Measurements from ENCODE around the gene BRAT1. TPM values are rescaled to one million over a fixed set of nuclear protein-coding genes. Genes with fewer than 3 reads are reported as not detected.

BRAT1 gene
- total RNA-seq, 1 donor from 2014 or later, result 43.7 TPM

DNA sequence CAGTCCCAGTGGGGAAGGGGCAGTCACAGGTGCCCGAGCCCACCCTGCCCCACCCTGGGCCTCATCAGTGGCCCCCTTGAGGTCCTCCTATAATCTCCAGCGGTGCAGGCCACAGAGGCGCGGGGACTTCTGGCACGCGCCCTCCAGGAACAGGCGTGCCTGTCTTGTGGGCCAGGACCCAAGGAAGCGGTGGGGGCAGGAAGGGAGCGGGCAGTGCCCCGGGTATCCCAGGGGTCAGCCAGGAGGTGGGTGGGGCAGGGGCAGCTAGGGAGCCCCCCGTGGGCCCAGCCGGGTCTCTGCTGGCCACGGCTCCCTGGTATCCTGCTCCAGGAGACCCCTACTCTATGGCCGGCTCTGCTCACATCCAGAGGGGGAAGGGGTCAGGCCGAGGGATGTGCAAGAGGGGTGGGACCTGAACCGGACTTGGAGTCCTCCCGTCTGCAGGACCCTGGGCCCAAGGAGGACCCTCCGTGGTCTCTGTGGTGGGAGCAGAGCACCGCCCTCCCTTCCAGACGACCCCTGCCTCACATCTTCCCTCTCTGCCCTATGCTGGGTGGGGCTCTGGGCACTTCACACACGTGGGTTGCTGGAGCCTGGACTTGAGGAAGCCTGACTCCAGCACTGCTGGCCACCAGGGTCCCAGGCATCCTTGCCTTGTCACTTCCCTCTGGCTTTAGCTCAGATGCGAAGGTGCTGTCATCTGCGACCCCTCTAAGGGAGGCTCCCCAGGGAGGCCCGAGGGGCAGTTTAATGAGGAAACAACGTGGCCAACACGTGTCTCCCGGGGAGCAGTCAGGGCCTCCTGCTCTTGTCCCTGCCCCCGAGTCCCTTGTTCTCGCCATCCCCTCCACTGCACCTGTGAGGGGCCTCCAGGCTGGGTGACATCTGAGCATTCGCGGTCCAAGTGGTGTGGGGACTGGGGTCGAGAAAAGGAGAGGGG, 60.9 kb downstream of the BRAT1 start:
- Mint-ChIP-seq H3K27ac (no peak overlapping the region), H3K36me3 (ENCODE audit: insufficient read depth) (no peaks in the 10 kb centered on the region), H3K4me3 (ENCODE audit: low read depth) (no peak overlapping the region), H3K27me3 (no peaks in the 10 kb centered on the region), H3K4me1 (ENCODE audit: low read depth) (peaks cover 2% of the 10 kb centered on the region), H3K9me3 (ENCODE audit: low read depth) (no peaks in the 10 kb centered on the region)
- TF ChIP-seq CTCF (IDR thresholded peaks at IDR 0.05; ENCODE audit: unreplicated experiment), result no peak
- DNase-seq (ENCODE audit: low spot score, unreplicated experiment), result no peak

GRCh38 chr7:2493205-2494164, 61.8 kb downstream of the BRAT1 start:
- Mint-ChIP-seq H3K27ac (no peak overlapping the region), H3K4me3 (ENCODE audit: low read depth) (no peak overlapping the region), H3K36me3 (ENCODE audit: insufficient read depth) (no peaks in the 10 kb centered on the region), H3K27me3 (no peaks in the 10 kb centered on the region), H3K4me1 (ENCODE audit: low read depth) (peaks cover 2% of the 10 kb centered on the region), H3K9me3 (ENCODE audit: low read depth) (no peaks in the 10 kb centered on the region)
- DNase-seq (ENCODE audit: low spot score, unreplicated experiment), result no peak
- no peak for TF ChIP-seq CTCF (IDR thresholded peaks at IDR 0.05; ENCODE audit: unreplicated experiment)

- DNase-seq (ENCODE audit: low spot score, unreplicated experiment), result no peak
- Mint-ChIP-seq H3K9me3 (ENCODE audit: low read depth) (no peaks in the 10 kb centered on the region), H3K4me3 (ENCODE audit: low read depth) (no peak overlapping the region)
Observed at GRCh38 chr7:2492038-2492437, 63.3 kb downstream of the BRAT1 start.

DNA sequence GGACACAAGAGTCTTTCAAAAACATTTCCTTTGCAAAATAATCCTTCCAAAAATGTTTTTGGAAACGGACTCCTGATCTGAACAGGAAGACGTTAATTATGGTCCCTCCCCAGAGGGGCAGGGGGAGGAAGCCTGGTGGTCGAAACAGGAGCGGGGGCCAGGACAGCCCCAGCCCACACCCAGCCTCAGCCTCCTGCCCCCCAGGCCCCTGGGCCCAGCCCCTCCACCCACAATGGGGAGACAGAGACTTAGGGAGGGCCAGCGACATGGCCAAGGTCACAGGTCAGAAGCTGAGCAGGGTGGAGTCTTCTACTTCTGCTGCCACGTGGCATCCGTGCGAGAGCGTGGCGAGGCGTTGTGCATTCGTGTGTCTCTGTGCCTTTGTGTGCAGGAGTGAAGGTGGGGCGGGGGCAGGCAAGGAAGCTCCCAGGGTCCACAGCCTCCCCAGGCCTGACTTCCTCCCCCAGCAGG, 65.1 kb downstream of the BRAT1 start:
- Mint-ChIP-seq H3K9me3 (ENCODE audit: low read depth) (no peaks in the 10 kb centered on the region), H3K4me3 (ENCODE audit: low read depth) (no peak overlapping the region), H3K27me3 (no peaks in the 10 kb centered on the region), H3K36me3 (ENCODE audit: insufficient read depth) (no peaks in the 10 kb centered on the region), H3K27ac (no peak overlapping the region), H3K4me1 (ENCODE audit: low read depth) (no peaks in the 10 kb centered on the region)
- no peak for TF ChIP-seq CTCF (IDR thresholded peaks at IDR 0.05; ENCODE audit: unreplicated experiment)
- no peak for DNase-seq (ENCODE audit: low spot score, unreplicated experiment)

More at GRCh38 chr7:2492038-2492437, 63.3 kb downstream of the BRAT1 start:
- H3K27me3 Mint-ChIP-seq, result no peaks in the 10 kb centered on the region
- H3K36me3 Mint-ChIP-seq (ENCODE audit: insufficient read depth), result no peaks in the 10 kb centered on the region
- no peak for TF ChIP-seq CTCF (IDR thresholded peaks at IDR 0.05; ENCODE audit: unreplicated experiment)
- no peak overlapping the region for H3K27ac Mint-ChIP-seq
- peaks cover 1% of the 10 kb centered on the region for H3K4me1 Mint-ChIP-seq (ENCODE audit: low read depth)

- no peak for TF ChIP-seq CTCF (IDR thresholded peaks at IDR 0.05; ENCODE audit: unreplicated experiment)
- H3K4me1 Mint-ChIP-seq (ENCODE audit: low read depth), result no peaks in the 10 kb centered on the region
- no peak overlapping the region for H3K27ac Mint-ChIP-seq
- H3K4me3 Mint-ChIP-seq (ENCODE audit: low read depth), result no peak overlapping the region
- H3K27me3 Mint-ChIP-seq, result no peaks in the 10 kb centered on the region
- no peak for DNase-seq (ENCODE audit: low spot score, unreplicated experiment)
- no peaks in the 10 kb centered on the region for H3K9me3 Mint-ChIP-seq (ENCODE audit: low read depth)
- no peaks in the 10 kb centered on the region for H3K36me3 Mint-ChIP-seq (ENCODE audit: insufficient read depth)
Observed at GRCh38 chr7:2488681-2489080, 66.6 kb downstream of the BRAT1 start.
